Endothelial cell (in vitro differentiated cells): ENCODE measurements around the gene RAB2B. TPM values are rescaled to one million over a fixed set of nuclear protein-coding genes. Genes with fewer than 3 reads are reported as not detected.
A peak's percentile ranks its signal among the peaks of the same experiment; 100 is the strongest.

Experiments used
- DNase-seq: peaks from one replicate; pipeline ENCODE4 v3.0.0; 2021; ENCODE audit warnings: low spot score
- H3K27ac Mint-ChIP-seq: one replicate; pipeline ENCODE4 v1.8.0; 2021; ENCODE audit warnings: mixed read lengths, inconsistent platforms; ENCODE audit not compliant: unreplicated experiment
- H3K27me3 Mint-ChIP-seq: one replicate; pipeline ENCODE4 v1.8.0; 2021; ENCODE audit warnings: mild to moderate bottlenecking, moderate library complexity, mixed read lengths, inconsistent platforms; ENCODE audit not compliant: unreplicated experiment
- H3K36me3 Mint-ChIP-seq: one replicate; pipeline ENCODE4 v1.8.0; 2021; ENCODE audit warnings: mild to moderate bottlenecking, low read depth, mixed read lengths, inconsistent platforms; ENCODE audit not compliant: unreplicated experiment
- H3K4me1 Mint-ChIP-seq: one replicate; pipeline ENCODE4 v1.8.0; 2021; ENCODE audit warnings: mild to moderate bottlenecking, mixed read lengths, inconsistent platforms; ENCODE audit not compliant: unreplicated experiment
- H3K4me3 Mint-ChIP-seq: one replicate; pipeline ENCODE4 v1.8.0; 2021; ENCODE audit warnings: mild to moderate bottlenecking, mixed read lengths, inconsistent platforms; ENCODE audit not compliant: unreplicated experiment
- H3K9me3 Mint-ChIP-seq: one replicate; pipeline ENCODE4 v1.8.0; 2021; ENCODE audit warnings: mixed read lengths, inconsistent platforms; ENCODE audit not compliant: unreplicated experiment
- total RNA-seq: library from RNA; stranded (reverse); fragmentation: NEBNext Ultra II Directional; extraction: Animal tissue kit (Norgen Biotek cat#: 25700); gene quantifications from one replicate; pipeline ENCODE4 v1.2.1, GENCODE V29; 2021; ENCODE audit not compliant: unreplicated experiment
- TF ChIP-seq, protein P1 (sequence below): fragments of 200-600 bp; sonication (generic); IDR thresholded peaks from one replicate; pipeline ENCODE4 v1.5.0; 2021; ENCODE audit warnings: antibody characterized with exemption; ENCODE audit not compliant: unreplicated experiment

Gene RAB2B
- total RNA-seq, 1 donor from 2014 or later, result 25.0 TPM

DNA sequence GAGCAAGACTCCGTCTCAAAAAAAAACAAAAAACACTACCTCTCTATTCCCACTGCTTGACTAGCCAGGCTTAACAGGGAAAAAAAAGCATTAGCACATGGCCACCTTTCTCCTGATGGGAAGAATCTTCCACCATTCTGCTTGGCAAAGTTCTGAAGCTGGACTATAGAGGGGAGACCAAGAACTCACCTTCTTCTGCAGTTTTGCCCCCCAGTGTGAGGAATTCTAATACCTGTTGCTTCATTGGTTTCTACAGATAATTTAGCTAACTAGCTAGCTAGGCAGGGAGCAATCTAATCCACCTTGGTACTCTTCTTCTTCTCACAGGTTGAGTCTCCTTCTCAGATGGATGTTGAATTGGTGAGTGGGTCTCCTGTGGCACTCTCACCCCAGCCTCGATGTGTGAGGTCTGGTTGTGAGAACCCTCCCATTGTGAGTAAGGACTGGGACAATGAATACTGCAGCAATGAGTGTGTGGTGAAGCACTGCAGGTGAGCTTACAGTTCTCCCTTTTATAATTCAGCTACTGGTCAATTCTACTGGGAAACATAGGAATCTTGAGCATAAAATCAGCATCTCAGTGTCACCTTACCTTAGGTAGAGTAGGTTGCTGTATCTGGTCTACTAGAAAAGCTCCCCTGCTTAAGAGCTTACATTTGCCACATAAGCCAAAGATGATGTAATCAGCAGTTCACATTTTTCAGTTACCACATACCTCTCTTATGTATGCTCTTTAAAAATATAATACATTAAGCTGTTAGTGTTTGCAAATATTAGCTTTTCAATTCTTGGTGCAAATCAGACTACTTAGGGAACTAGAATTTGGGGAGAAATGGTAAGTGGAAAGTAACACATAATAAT is 18.4 kb upstream of the RAB2B start:
- Mint-ChIP-seq H3K9me3 (no peaks in the 10 kb centered on the region), H3K27me3 (no peaks in the 10 kb centered on the region), H3K36me3 (peaks cover 46% of the 10 kb centered on the region), H3K27ac (peak overlapping the region; percentile 48), H3K4me3 (no peak overlapping the region), H3K4me1 (peaks cover 3% of the 10 kb centered on the region)
- TF ChIP-seq, protein P1, sequence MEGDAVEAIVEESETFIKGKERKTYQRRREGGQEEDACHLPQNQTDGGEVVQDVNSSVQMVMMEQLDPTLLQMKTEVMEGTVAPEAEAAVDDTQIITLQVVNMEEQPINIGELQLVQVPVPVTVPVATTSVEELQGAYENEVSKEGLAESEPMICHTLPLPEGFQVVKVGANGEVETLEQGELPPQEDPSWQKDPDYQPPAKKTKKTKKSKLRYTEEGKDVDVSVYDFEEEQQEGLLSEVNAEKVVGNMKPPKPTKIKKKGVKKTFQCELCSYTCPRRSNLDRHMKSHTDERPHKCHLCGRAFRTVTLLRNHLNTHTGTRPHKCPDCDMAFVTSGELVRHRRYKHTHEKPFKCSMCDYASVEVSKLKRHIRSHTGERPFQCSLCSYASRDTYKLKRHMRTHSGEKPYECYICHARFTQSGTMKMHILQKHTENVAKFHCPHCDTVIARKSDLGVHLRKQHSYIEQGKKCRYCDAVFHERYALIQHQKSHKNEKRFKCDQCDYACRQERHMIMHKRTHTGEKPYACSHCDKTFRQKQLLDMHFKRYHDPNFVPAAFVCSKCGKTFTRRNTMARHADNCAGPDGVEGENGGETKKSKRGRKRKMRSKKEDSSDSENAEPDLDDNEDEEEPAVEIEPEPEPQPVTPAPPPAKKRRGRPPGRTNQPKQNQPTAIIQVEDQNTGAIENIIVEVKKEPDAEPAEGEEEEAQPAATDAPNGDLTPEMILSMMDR, result no peak
- DNase-seq, result no peak

DNA sequence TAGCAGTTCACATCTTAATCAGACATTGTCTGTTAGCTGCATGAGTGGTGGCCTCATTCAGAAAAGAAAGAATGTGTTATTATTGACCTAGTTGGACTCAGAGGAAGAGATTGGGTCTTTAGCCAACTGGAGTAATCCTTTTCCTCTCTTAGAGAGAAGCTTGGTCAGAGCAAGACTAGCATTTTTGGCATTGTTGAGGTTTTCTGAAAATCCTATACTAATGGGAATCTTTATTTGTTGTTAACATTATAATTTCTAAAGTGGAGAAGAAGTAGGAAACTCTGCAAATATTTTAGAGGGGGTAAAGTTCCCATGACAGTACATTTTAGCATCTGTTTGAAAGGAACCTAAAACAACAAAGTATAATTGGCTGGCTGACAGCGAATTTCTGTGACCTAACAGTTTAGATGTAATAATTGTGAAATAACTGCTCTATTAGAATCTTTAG is 9.9 kb upstream of the RAB2B start:
- TF ChIP-seq, protein P1, result no peak

DNA sequence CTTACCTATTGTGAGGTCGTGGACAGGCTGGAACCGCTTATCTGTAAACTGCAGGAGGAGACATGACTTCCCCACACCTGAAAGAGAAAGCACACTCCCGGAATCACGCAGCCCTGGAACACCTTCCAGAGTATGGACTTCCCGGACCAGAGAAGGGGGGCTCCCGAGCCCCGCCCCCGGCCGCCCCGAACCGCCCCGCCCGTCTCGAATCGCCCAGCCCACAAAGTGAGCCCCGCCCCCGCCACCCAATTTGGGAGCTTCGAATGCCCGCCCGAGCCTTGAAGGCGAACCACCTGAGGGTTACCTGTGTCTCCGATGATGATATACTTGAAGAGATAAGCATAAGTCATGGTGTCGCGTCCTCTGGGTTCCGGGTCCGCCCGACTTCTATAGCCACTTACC is 235 bp downstream of the RAB2B start:
- H3K36me3 Mint-ChIP-seq, result peaks cover 16% of the 10 kb centered on the region
- TF ChIP-seq, protein P1, result no peak
- peak; percentile 78 for DNase-seq
- H3K27ac Mint-ChIP-seq, result peak overlapping the region; percentile 89
- peaks cover 5% of the 10 kb centered on the region for H3K27me3 Mint-ChIP-seq
- H3K4me1 Mint-ChIP-seq, result peaks cover 17% of the 10 kb centered on the region
- peak overlapping the region; percentile 100 for H3K4me3 Mint-ChIP-seq
- H3K9me3 Mint-ChIP-seq, result no peaks in the 10 kb centered on the region

More for the DNA sequence above, 9.9 kb upstream of the RAB2B start:
- Mint-ChIP-seq H3K27me3 (no peaks in the 10 kb centered on the region), H3K4me3 (no peak overlapping the region), H3K36me3 (peaks cover 5% of the 10 kb centered on the region), H3K9me3 (no peaks in the 10 kb centered on the region), H3K4me1 (no peaks in the 10 kb centered on the region), H3K27ac (no peak overlapping the region)
- DNase-seq, result no peak

DNA sequence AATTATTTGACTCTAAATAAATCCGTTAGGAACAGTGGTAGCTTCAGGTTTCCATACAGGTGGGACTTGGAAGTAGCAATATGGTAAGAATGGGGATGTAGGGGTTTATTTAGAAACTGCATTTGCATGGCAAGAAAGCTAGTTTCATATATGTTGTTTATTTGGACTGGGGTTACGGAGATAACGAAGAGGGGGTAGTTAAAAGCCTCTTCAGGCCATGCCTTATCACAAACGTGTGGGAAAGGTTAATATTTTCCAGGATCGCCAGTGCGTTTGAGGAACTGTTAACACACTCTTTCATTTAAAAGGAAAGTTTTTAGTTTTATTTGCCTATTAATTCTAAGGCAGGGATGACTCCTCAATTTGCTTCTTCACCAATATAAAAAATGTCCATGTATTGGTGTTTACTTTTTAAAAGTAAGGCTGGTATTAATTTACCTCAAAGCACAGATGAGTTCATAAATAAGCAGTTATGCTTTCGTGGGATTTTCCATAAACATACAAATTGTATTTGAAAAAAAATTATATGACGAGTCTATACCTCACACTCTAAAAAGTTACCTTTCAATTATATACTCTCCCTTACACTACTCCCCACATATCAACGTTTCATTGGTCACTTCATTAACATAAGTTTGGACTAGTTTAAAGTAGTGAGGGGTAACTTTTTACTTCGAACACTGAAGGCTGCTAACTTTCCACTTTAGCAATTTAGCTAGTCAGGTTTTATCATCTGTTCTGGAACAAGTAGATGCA is 814 bp downstream of the RAB2B start:
- Mint-ChIP-seq H3K36me3 (peaks cover 14% of the 10 kb centered on the region), H3K27ac (peak overlapping the region; percentile 89), H3K4me3 (peak overlapping the region; percentile 100), H3K9me3 (no peaks in the 10 kb centered on the region), H3K27me3 (peaks cover 5% of the 10 kb centered on the region), H3K4me1 (peaks cover 17% of the 10 kb centered on the region)
- TF ChIP-seq, protein P1, result no peak
- no peak for DNase-seq

DNA sequence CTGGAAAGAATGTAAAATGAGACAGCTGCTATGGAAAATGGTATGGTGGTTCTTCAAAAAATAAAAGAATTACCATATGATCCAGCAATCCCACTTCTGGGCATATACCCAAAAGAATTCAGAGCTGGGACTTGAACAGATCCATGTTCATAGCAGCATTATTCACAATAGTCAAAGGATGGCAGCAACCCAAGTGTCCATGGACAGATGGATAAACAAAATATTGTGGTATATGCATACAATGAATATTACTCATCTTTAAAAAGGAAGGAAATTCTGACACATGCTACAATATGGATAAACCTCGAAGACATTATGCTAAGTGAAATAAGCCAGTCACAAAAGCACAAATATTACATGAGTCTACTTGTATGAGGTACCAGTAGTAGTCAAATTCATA is 9.1 kb downstream of the RAB2B start:
- H3K27ac Mint-ChIP-seq, result no peak overlapping the region
- no peaks in the 10 kb centered on the region for H3K4me1 Mint-ChIP-seq
- no peak for DNase-seq

More for the DNA sequence above, 9.1 kb downstream of the RAB2B start:
- no peak overlapping the region for H3K4me3 Mint-ChIP-seq
- no peaks in the 10 kb centered on the region for H3K9me3 Mint-ChIP-seq
- H3K36me3 Mint-ChIP-seq, result peaks cover 5% of the 10 kb centered on the region
- TF ChIP-seq, protein P1, result no peak
- peaks cover 1% of the 10 kb centered on the region for H3K27me3 Mint-ChIP-seq
